Epithelial cell of proximal tubule (primary cell): ENCODE measurements around the gene SRCAP. TPM values are rescaled to one million over a fixed set of nuclear protein-coding genes. Genes with fewer than 3 reads are reported as not detected.

Experiments
- DNase-seq: peaks from one replicate; pipeline ENCODE4 v3.0.0-alpha.2; 2011; ENCODE audit warnings: low read depth
- H3K4me3 ChIP-seq: 2 replicates; pipeline ENCODE4 v1.5.1; 2011; ENCODE audit warnings: low read depth, mild to moderate bottlenecking, low read length
- CTCF ChIP-seq: conservative IDR thresholded peaks from 2 replicates; pipeline ENCODE4 v1.5.1; 2012; ENCODE audit warnings: low read depth, mild to moderate bottlenecking, low read length
- total RNA-seq: library from RNA; depleted of rRNA; stranded (reverse); fragments of >200 nt; gene quantifications from 2 replicates; pipeline ENCODE4 v1.2.3, GENCODE V29; 2015

SRCAP gene
- total RNA-seq, 1 donor from 2014 or later, result 11.8 TPM

- DNase-seq, result no peak
- no peak for TF ChIP-seq CTCF
- peak within 1 kb of the TSS; percentile 79 for H3K4me3 ChIP-seq
Observed at GRCh38 chr16:30786936-30787612, 88.1 kb downstream of the SRCAP start, which contains the start of gene ZNF629. ZNF629 (minus strand) TSS chr16:30787205; CDS start chr16:30784482, 2,723 bp downstream.

- peak overlapping the region; percentile 79 for H3K4me3 ChIP-seq
- TF ChIP-seq CTCF, result no peak
- no peak for DNase-seq
Observed at GRCh38 chr16:30787613-30788378, 88.8 kb downstream of the SRCAP start.

Other genes with a start within 250 kb of the SRCAP start
- gene ITGAL, start 226.4 kb upstream of the SRCAP start, total RNA-seq, result not detected in 2 replicates
- 34.8 and 35.2 TPM in 2 replicates for gene ZNF768, start 172.6 kb upstream of the SRCAP start, total RNA-seq
- 5.1 and 7.6 TPM in 2 replicates for gene ZNF747, start 164.3 kb upstream of the SRCAP start, total RNA-seq
- 5.2 and 10.9 TPM in 2 replicates for gene ZNF764, start 140.8 kb upstream of the SRCAP start, total RNA-seq
- gene ZNF688, start 127.5 kb upstream of the SRCAP start, total RNA-seq, result 8.2 and 9.1 TPM in 2 replicates
- gene ZNF785, start 113.5 kb upstream of the SRCAP start, total RNA-seq, result 3.2 and 7.6 TPM in 2 replicates
- 7.7 and 9.6 TPM in 2 replicates for gene ZNF689, start 88.8 kb upstream of the SRCAP start, total RNA-seq
- gene PRR14, start 48.2 kb upstream of the SRCAP start, total RNA-seq, result 18.1 and 23.8 TPM in 2 replicates
- gene FBRS, start 40.7 kb upstream of the SRCAP start, total RNA-seq, result 20.8 and 46.9 TPM in 2 replicates
- 27.6 and 42.0 TPM in 2 replicates for gene PHKG2, start 49.3 kb downstream of the SRCAP start, total RNA-seq
- gene CFAP119, start 62.9 kb downstream of the SRCAP start, total RNA-seq, result 7.0 and 8.2 TPM in 2 replicates
- 47.2 and 73.8 TPM in 2 replicates for gene RNF40, start 63.2 kb downstream of the SRCAP start, total RNA-seq
- gene ZNF629, start 88.0 kb downstream of the SRCAP start, total RNA-seq, result 11.4 and 14.0 TPM in 2 replicates
- gene BCL7C, start 194.9 kb downstream of the SRCAP start, total RNA-seq, result 57.6 and 79.1 TPM in 2 replicates
- 0.87 and 4.3 TPM in 2 replicates for gene CTF1, start 197.4 kb downstream of the SRCAP start, total RNA-seq
- gene FBXL19, start 224.4 kb downstream of the SRCAP start, total RNA-seq, result 35.6 and 65.3 TPM in 2 replicates
- 10.4 and 37.6 TPM in 2 replicates for gene ORAI3, start 249.9 kb downstream of the SRCAP start, total RNA-seq